Smooth muscle cell (in vitro differentiated cells): ENCODE results near the gene KRTAP19-6. TPM values are rescaled to one million over a fixed set of nuclear protein-coding genes. Genes with fewer than 3 reads are reported as not detected.
"Not testable (repeated sequence)": the region's sequence is repeated elsewhere in the genome, so short reads cannot be mapped to it uniquely, and the experiment has no call there.

Source experiments
- DNase-seq: peaks from one replicate; lab custom pipeline; 2025; ENCODE audit not compliant: unreplicated experiment; lab: John Stamatoyannopoulos, UW
- H2AFZ ChIP-seq: fragments of 200-600 bp; sonication (generic); 2 replicates; pipeline ENCODE4 v1.6.0; 2016; ENCODE audit warnings: antibody characterized with exemption, low read depth, mild to moderate bottlenecking
- H3F3A ChIP-seq: fragments of 200-600 bp; sonication (generic); 2 replicates; pipeline ENCODE4 v1.6.0; 2017; ENCODE audit warnings: antibody characterized with exemption, low read depth
- H3K27ac ChIP-seq: fragments of 200-600 bp; sonication (generic); 2 replicates; pipeline ENCODE4 v1.5.1; 2016; ENCODE audit warnings: low read depth, mild to moderate bottlenecking
- H3K27me3 ChIP-seq: fragments of 200-600 bp; sonication (generic); 2 replicates; pipeline ENCODE4 v1.6.1; 2016; ENCODE audit warnings: low read depth, mild to moderate bottlenecking
- H3K36me3 ChIP-seq: fragments of 200-600 bp; sonication (generic); 2 replicates; pipeline ENCODE4 v1.5.1; 2016; ENCODE audit warnings: low read depth
- H3K4me1 ChIP-seq: fragments of 200-600 bp; sonication (generic); 2 replicates; pipeline ENCODE4 v1.5.1; 2016; ENCODE audit warnings: low read depth
- H3K4me2 ChIP-seq: fragments of 200-600 bp; sonication (generic); 2 replicates; pipeline ENCODE4 v1.6.0; 2016; ENCODE audit warnings: mild to moderate bottlenecking
- H3K4me3 ChIP-seq: fragments of 200-600 bp; sonication (generic); 2 replicates; pipeline ENCODE4 v1.5.1; 2016; ENCODE audit warnings: mild to moderate bottlenecking
- H3K79me2 ChIP-seq: fragments of 200-600 bp; sonication (generic); 2 replicates; pipeline ENCODE4 v1.6.0; 2016; ENCODE audit warnings: low read depth, mild to moderate bottlenecking
- H3K9ac ChIP-seq: fragments of 200-600 bp; sonication (generic); 2 replicates; pipeline ENCODE4 v1.6.0; 2016; ENCODE audit warnings: low read depth
- H3K9me3 ChIP-seq: fragments of 200-600 bp; sonication (generic); replicated peaks from 2 replicates; pipeline ENCODE4 v1.5.1; 2016; ENCODE audit warnings: low read depth
- H4K20me1 ChIP-seq: fragments of 200-600 bp; sonication (generic); 2 replicates; pipeline ENCODE4 v1.6.0; 2016; ENCODE audit warnings: low read depth
- CTCF ChIP-seq: fragments of 200-600 bp; sonication (generic); IDR thresholded peaks from 2 replicates; pipeline ENCODE4 v1.5.1; 2017; ENCODE audit warnings: borderline replicate concordance, mild to moderate bottlenecking, antibody characterized with exemption; ENCODE audit not compliant: insufficient read depth, poor library complexity, severe bottlenecking
- WGBS: methylation state at CpG from one replicate; pipeline ENCODE4 v1.1.7; 2016; ENCODE audit warnings: low lambda C conversion rate; 5-methylcytosine and 5-hydroxymethylcytosine counted together
- polyA plus RNA-seq: library from polyadenylated mRNA; unstranded; fragments of >200 nt; fragmentation: Nextera tagmentation; extraction: Ambion mirVana; gene quantifications from 2 replicates; pipeline ENCODE4 v1.2.1, GENCODE V29; 2016
- total RNA-seq: library from RNA; depleted of rRNA; stranded (reverse); fragments of >200 nt; gene quantifications from 2 replicates; pipeline ENCODE4 v1.2.3, GENCODE V29; 2014

The KRTAP19-6 gene
- total and polyA plus RNA-seq, 2 experiments from 2014 or later, result not detected

- TF ChIP-seq CTCF, result peak; percentile 28
- not testable (repeated sequence) for H3K27ac ChIP-seq, H3K9ac ChIP-seq, H2AFZ ChIP-seq, H3K36me3 ChIP-seq, H3K4me1 ChIP-seq, H3K4me3 ChIP-seq, H3F3A ChIP-seq, H3K4me2 ChIP-seq, DNase-seq, H3K9me3 ChIP-seq, H3K79me2 ChIP-seq, H4K20me1 ChIP-seq, H3K27me3 ChIP-seq
- 23% methylated on average over 4 of the region's 4 CpGs for WGBS
Measured at GRCh38 chr21:30505621-30506205, 36.0 kb downstream of the KRTAP19-6 start.

GRCh38 chr21:30502041-30502440, 39.6 kb downstream of the KRTAP19-6 start, which contains the start of gene KRTAP19-5:
TSS of gene KRTAP19-5 (minus strand) at chr21:30502141. CDS start at chr21:30502090, 51 bp downstream.
- Histone ChIP-seq H3K27me3 (no peaks in the 10 kb centered on the region), H2AFZ (no peak within 1 kb of the TSS), H3F3A (no peaks in the 10 kb centered on the region), H3K9me3 (no peaks in the 10 kb centered on the region), H3K4me3 (no peak within 1 kb of the TSS), H3K4me1 (no peaks in the 10 kb centered on the region), H3K36me3 (no peaks in the 10 kb centered on the region), H3K27ac (no peak within 1 kb of the TSS), H3K79me2 (no peaks in the 10 kb centered on the region), H4K20me1 (no peaks in the 10 kb centered on the region), H3K9ac (no peak within 1 kb of the TSS), H3K4me2 (no peak within 1 kb of the TSS)
- DNase-seq, result no peak
- no peak for TF ChIP-seq CTCF
- WGBS, result 88% methylated on average over 6 of the region's 6 CpGs

GRCh38 chr21:30497065-30497464, 44.6 kb downstream of the KRTAP19-6 start, which contains the start of gene KRTAP19-4:
TSS of gene KRTAP19-4 (minus strand) at chr21:30497165. CDS start at chr21:30497110, 55 bp downstream.
- DNase-seq, result no peak
- Histone ChIP-seq H2AFZ (no peak within 1 kb of the TSS), H4K20me1 (no peaks in the 10 kb centered on the region), H3K9ac (no peak within 1 kb of the TSS), H3K36me3 (no peaks in the 10 kb centered on the region), H3K79me2 (no peaks in the 10 kb centered on the region), H3K27ac (no peak within 1 kb of the TSS), H3K4me3 (no peak within 1 kb of the TSS), H3K9me3 (no peaks in the 10 kb centered on the region), H3K4me2 (no peak within 1 kb of the TSS), H3K4me1 (no peaks in the 10 kb centered on the region), H3F3A (no peaks in the 10 kb centered on the region), H3K27me3 (no peaks in the 10 kb centered on the region)
- TF ChIP-seq CTCF, result no peak
- 81% methylated on average over 4 of the region's 4 CpGs for WGBS

GRCh38 chr21:30491963-30492428, 49.7 kb downstream of the KRTAP19-6 start, which contains the start of gene KRTAP19-3:
TSS of gene KRTAP19-3 (minus strand) at chr21:30492013. CDS start at chr21:30491957, 56 bp downstream.
- no peak for TF ChIP-seq CTCF
- Histone ChIP-seq H3K9ac (no peak within 1 kb of the TSS), H3K27ac (no peak within 1 kb of the TSS)

More at GRCh38 chr21:30491963-30492428, 49.7 kb downstream of the KRTAP19-6 start, which contains the start of gene KRTAP19-3:
- H3K4me1 ChIP-seq, result no peaks in the 10 kb centered on the region
- no peaks in the 10 kb centered on the region for H3K79me2 ChIP-seq
- WGBS, result 77% methylated on average over 2 of the region's 2 CpGs
- no peaks in the 10 kb centered on the region for H4K20me1 ChIP-seq
- no peaks in the 10 kb centered on the region for H3F3A ChIP-seq
- H3K4me3 ChIP-seq, result no peak within 1 kb of the TSS
- H3K27me3 ChIP-seq, result no peaks in the 10 kb centered on the region
- no peak for DNase-seq
- H3K9me3 ChIP-seq, result no peaks in the 10 kb centered on the region
- H3K36me3 ChIP-seq, result no peaks in the 10 kb centered on the region
- no peak within 1 kb of the TSS for H2AFZ ChIP-seq
- no peak within 1 kb of the TSS for H3K4me2 ChIP-seq
